DND-41 (cell line): ENCODE results near the gene ABCG5.

Experiments used
- EZH2 ChIP-seq: IDR thresholded peaks from 3 replicates; pipeline ENCODE4 v1.6.1; 2012; ENCODE audit warnings: borderline replicate concordance, low read depth, mild to moderate bottlenecking, moderate library complexity, low read length, inconsistent platforms; ENCODE audit not compliant: severe bottlenecking
- TF ChIP-seq, protein P1 (sequence below): IDR thresholded peaks from 2 replicates; pipeline ENCODE4 v1.5.1; 2012; ENCODE audit warnings: borderline replicate concordance, low read length, moderate library complexity, mild to moderate bottlenecking; ENCODE audit not compliant: poor library complexity, severe bottlenecking; ENCODE audit errors: extremely low read depth

DNA sequence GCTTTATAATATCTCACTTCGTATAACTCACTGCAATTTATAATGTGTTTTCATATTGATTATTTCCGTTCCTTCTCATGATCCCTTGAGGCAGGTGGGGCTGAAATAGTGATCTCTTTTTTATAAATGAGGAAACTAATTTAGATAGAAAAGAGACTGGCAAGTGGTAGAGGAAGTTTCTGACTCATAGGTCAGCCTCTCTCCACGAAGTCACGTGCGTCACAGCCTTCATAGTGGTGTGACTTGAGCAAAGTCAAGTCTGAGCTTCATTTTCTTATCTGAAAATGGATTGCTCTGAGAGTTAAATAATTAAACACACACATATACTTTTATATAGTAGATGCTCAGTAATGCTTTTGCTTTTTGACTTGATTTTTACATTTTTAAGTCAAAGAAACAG lies 19.9 kb downstream of the ABCG5 start:
- TF ChIP-seq, protein P1, sequence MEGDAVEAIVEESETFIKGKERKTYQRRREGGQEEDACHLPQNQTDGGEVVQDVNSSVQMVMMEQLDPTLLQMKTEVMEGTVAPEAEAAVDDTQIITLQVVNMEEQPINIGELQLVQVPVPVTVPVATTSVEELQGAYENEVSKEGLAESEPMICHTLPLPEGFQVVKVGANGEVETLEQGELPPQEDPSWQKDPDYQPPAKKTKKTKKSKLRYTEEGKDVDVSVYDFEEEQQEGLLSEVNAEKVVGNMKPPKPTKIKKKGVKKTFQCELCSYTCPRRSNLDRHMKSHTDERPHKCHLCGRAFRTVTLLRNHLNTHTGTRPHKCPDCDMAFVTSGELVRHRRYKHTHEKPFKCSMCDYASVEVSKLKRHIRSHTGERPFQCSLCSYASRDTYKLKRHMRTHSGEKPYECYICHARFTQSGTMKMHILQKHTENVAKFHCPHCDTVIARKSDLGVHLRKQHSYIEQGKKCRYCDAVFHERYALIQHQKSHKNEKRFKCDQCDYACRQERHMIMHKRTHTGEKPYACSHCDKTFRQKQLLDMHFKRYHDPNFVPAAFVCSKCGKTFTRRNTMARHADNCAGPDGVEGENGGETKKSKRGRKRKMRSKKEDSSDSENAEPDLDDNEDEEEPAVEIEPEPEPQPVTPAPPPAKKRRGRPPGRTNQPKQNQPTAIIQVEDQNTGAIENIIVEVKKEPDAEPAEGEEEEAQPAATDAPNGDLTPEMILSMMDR, result no peak
- TF ChIP-seq EZH2, result no peak
